ENCODE data around the gene CNDP1.
"Not testable (repeated sequence)": the region's sequence is repeated elsewhere in the genome, so short reads cannot be mapped to it uniquely, and the experiment has no call there.

The CNDP1 gene

DNA sequence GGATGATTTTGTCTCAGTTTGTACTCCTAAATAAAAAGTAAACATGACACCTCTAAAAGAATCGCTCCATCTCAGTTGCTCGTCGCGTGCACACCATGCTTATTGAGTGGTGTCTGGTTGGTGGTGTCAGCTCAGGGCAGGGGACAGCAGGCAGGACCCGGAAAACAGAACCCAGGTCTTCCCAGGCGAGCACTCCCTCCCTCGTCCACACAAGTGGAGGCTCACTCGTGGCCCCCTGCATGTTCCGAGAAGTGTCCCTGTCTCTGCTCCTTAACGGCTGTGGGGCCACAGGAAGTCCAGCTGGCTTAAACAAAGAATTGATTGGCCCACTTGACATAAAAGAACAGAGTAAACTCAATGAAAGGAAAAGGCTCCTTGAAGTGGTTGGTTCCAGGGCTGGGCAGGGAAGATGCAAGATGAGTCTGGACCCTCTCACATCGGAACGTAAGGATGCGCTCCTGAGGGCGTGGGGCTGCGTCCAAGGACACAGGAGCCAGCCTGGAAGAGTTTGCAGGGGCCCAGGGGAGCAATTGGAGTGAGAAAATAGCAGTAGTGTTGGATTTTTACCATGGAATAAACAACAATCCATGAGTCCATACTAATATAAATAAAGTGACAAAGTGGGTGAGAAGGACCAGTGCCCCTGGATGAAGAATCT lies 13.1 kb upstream of the CNDP1 start:
- peaks cover 49% of the 10 kb centered on the region for H3K36me3 ChIP-seq (ENCODE audit: insufficient read depth, low read length)
- no peaks in the 10 kb centered on the region for H3K9me3 ChIP-seq (ENCODE audit: insufficient read depth, low read length, severe bottlenecking)
- H3K9ac ChIP-seq (ENCODE audit: low read depth, low read length): no peak overlapping the region
- 0 out of 2 replicates have a peak, but pooled peaks cover 6% of the 10 kb centered on the region for H4K20me1 ChIP-seq (ENCODE audit: insufficient read depth, low read length)
- no peak overlapping the region for H3K27ac ChIP-seq (ENCODE audit: low read length)
- DNase-seq (no peak), ATAC-seq (ENCODE audit: insufficient read depth, low read depth) (no peak)
- no peak overlapping the region for H3K4me2 ChIP-seq (ENCODE audit: insufficient read depth, low read length)
- TF ChIP-seq EZH2 (IDR thresholded peaks at IDR 0.05; ENCODE audit: borderline replicate concordance, low read depth, low read length, severe bottlenecking) (no peak), CTCF (IDR thresholded peaks at IDR 0.05; ENCODE audit: borderline replicate concordance, extremely low read depth, low read length, poor library complexity, severe bottlenecking) (no peak)
- no peak overlapping the region for H2AFZ ChIP-seq (ENCODE audit: low read depth, low read length)
- no peaks in the 10 kb centered on the region for H3K27me3 ChIP-seq (ENCODE audit: insufficient read depth, low read length, poor library complexity)
- H3K4me1 ChIP-seq (ENCODE audit: insufficient read depth, low read length): no peaks in the 10 kb centered on the region
- no peak overlapping the region for H3K4me3 ChIP-seq (ENCODE audit: low read depth in 1 of 2, low read length in 2 of 2)
- no peaks in the 10 kb centered on the region for H3K79me2 ChIP-seq (ENCODE audit: insufficient read depth, low read length)

DNA sequence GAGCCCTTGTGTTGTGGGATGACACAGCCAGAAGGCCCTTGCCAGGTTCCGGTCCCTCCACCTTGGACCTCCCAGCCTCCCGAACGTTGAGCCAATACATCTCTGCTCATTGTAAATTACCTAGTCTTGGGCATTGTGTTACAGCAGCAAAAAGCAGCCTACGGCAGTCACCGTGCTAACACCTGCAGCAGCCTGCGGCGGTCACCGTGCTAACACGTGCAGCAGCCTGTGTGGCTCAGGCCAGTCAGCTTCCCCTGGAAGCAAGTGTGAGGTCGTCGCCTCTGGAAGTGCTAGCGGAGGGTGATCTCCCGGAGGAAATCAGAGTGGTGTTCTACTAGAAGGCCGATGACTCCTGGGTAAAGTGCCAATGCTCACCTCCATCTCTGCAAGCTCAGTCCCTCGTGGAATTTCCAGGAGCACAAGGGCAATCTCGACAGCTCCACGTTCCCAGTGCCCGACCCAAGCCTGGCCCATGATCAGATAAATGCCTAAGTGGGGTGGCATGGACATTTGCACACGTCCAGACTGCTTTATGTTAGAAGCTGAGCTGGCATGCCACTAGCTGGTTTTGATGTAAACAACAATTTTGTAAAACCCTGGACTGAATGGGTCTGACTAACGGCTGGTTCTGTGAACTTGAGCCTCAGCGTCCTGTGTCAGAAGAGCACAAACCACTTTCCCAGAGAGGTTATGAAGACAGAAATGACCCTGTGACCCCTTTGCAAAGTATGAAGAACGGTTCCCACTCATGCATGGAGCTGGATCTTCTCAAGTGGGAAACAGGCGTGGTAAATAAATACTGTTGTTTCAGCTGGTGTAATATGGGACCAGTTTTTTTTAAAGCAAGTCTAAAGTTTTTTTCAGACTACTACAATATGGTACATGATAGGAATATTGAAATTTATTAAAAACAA lies 11.4 kb upstream of the CNDP1 start:
- no peaks in the 10 kb centered on the region for H3K4me1 ChIP-seq (ENCODE audit: insufficient read depth, low read length)
- ATAC-seq (ENCODE audit: insufficient read depth, low read depth) (no peak), DNase-seq (no peak)
- H3K79me2 ChIP-seq (ENCODE audit: insufficient read depth, low read length): no peaks in the 10 kb centered on the region
- no peak overlapping the region for H3K4me2 ChIP-seq (ENCODE audit: insufficient read depth, low read length)
- no peaks in the 10 kb centered on the region for H4K20me1 ChIP-seq (ENCODE audit: insufficient read depth, low read length)
- no peaks in the 10 kb centered on the region for H3K9me3 ChIP-seq (ENCODE audit: insufficient read depth, low read length, severe bottlenecking)
- H3K36me3 ChIP-seq (ENCODE audit: insufficient read depth, low read length): peaks cover 33% of the 10 kb centered on the region
- H3K4me3 ChIP-seq (ENCODE audit: low read depth in 1 of 2, low read length in 2 of 2): no peak overlapping the region
- H3K27me3 ChIP-seq (ENCODE audit: insufficient read depth, low read length, poor library complexity): no peaks in the 10 kb centered on the region
- no peak for TF ChIP-seq EZH2 (IDR thresholded peaks at IDR 0.05; ENCODE audit: borderline replicate concordance, low read depth, low read length, severe bottlenecking)
- TF ChIP-seq CTCF (IDR thresholded peaks at IDR 0.05; ENCODE audit: borderline replicate concordance, extremely low read depth, low read length, poor library complexity, severe bottlenecking): no peak
- no peak overlapping the region for H3K9ac ChIP-seq (ENCODE audit: low read depth, low read length)
- no peak overlapping the region for H3K27ac ChIP-seq (ENCODE audit: low read length)
- no peak overlapping the region for H2AFZ ChIP-seq (ENCODE audit: low read depth, low read length)

DNA sequence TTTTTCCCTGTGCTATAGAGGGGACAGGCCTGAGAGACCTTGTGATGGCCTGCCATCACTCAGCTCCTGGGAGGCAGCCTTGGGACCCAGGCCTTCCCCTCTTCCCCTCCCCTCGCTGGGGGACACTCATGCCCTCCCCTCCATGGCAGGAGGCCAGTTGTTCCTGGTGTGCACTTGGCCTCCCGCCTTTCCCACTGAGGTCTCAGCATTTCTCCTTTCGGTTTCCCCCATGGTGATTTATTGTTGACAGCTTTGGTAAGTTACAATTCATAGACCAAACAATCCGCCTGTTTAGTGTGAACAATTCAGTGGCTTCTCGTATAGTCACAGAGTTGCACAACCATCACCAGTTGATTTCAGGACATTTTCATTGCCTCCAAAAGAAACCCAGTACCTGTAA lies 10.2 kb upstream of the CNDP1 start:
- H4K20me1 ChIP-seq (ENCODE audit: insufficient read depth, low read length): no peaks in the 10 kb centered on the region
- no peak for ATAC-seq (ENCODE audit: insufficient read depth, low read depth)
- no peak overlapping the region for H3K9ac ChIP-seq (ENCODE audit: low read depth, low read length)
- H3K27me3 ChIP-seq (ENCODE audit: insufficient read depth, low read length, poor library complexity): no peaks in the 10 kb centered on the region
- H3K36me3 ChIP-seq (ENCODE audit: insufficient read depth, low read length): peaks cover 22% of the 10 kb centered on the region
- H3K4me2 ChIP-seq (ENCODE audit: insufficient read depth, low read length): no peak overlapping the region
- DNase-seq: no peak
- no peak overlapping the region for H3K4me3 ChIP-seq (ENCODE audit: low read depth in 1 of 2, low read length in 2 of 2)
- H3K79me2 ChIP-seq (ENCODE audit: insufficient read depth, low read length): no peaks in the 10 kb centered on the region
- no peaks in the 10 kb centered on the region for H3K9me3 ChIP-seq (ENCODE audit: insufficient read depth, low read length, severe bottlenecking)
- no peak overlapping the region for H3K27ac ChIP-seq (ENCODE audit: low read length)
- TF ChIP-seq EZH2 (IDR thresholded peaks at IDR 0.05; ENCODE audit: borderline replicate concordance, low read depth, low read length, severe bottlenecking) (no peak), CTCF (IDR thresholded peaks at IDR 0.05; ENCODE audit: borderline replicate concordance, extremely low read depth, low read length, poor library complexity, severe bottlenecking) (no peak)
- H2AFZ ChIP-seq (ENCODE audit: low read depth, low read length): no peak overlapping the region
- H3K4me1 ChIP-seq (ENCODE audit: insufficient read depth, low read length): no peaks in the 10 kb centered on the region

GRCh38 chr18:74524915-74525314 lies 9.4 kb upstream of the CNDP1 start:
- H2AFZ ChIP-seq (ENCODE audit: low read depth, low read length); H3K27ac ChIP-seq (ENCODE audit: low read length); H3K9me3 ChIP-seq (ENCODE audit: insufficient read depth, low read length, severe bottlenecking); ATAC-seq (ENCODE audit: insufficient read depth, low read depth); H3K9ac ChIP-seq (ENCODE audit: low read depth, low read length); H3K4me1 ChIP-seq (ENCODE audit: insufficient read depth, low read length); H3K27me3 ChIP-seq (ENCODE audit: insufficient read depth, low read length, poor library complexity); H3K4me2 ChIP-seq (ENCODE audit: insufficient read depth, low read length); DNase-seq; H4K20me1 ChIP-seq (ENCODE audit: insufficient read depth, low read length); H3K79me2 ChIP-seq (ENCODE audit: insufficient read depth, low read length); H3K4me3 ChIP-seq (ENCODE audit: low read depth in 1 of 2, low read length in 2 of 2): not testable (repeated sequence)
- H3K36me3 ChIP-seq (ENCODE audit: insufficient read depth, low read length): peaks cover 14% of the 10 kb centered on the region
